Naive B cell (primary cell): ENCODE measurements around the gene VPS13D. TPM values are rescaled to one million over a fixed set of nuclear protein-coding genes. Genes with fewer than 3 reads are reported as not detected.

ENCODE experiments used
- ATAC-seq, 2 donors: fragments of 150-1000 bp; cut with Tn5 transposase; 2 replicates each; pipeline ENCODE4 v1.10.0; 2021; ENCODE audit warnings: low read depth in 2 of 2, mild to moderate bottlenecking in 2 of 2, moderate library complexity in 2 of 2
- DNase-seq: peaks from one replicate; pipeline ENCODE4 v3.0.0; 2022
- H3K27ac Mint-ChIP-seq, 6 donors: one replicate each; pipeline ENCODE4 v1.8.0; 2020 to 2022; ENCODE audit warnings: mild to moderate bottlenecking in 6 of 6, mixed read lengths in 6 of 6, moderate library complexity in 5 of 6, inconsistent platforms in 2 of 6
- H3K27me3 Mint-ChIP-seq, 3 donors: one replicate each; pipeline ENCODE4 v1.8.0; 2021 to 2022; ENCODE audit warnings: mixed read lengths in 3 of 3, mild to moderate bottlenecking in 1 of 3
- H3K36me3 Mint-ChIP-seq, 2 donors: one replicate each; pipeline ENCODE4 v1.8.0; 2020 to 2022; ENCODE audit warnings: mixed read lengths in 2 of 2, inconsistent platforms in 1 of 2, mild to moderate bottlenecking in 1 of 2
- H3K4me1 Mint-ChIP-seq, 3 donors: one replicate each; pipeline ENCODE4 v1.8.0; 2020 to 2022; ENCODE audit warnings: mixed read lengths in 3 of 3, inconsistent platforms in 1 of 3, mild to moderate bottlenecking in 1 of 3, moderate library complexity in 1 of 3
- H3K4me3 Mint-ChIP-seq, 8 donors: one replicate each; pipeline ENCODE4 v1.8.0; 2020 to 2022; ENCODE audit warnings: mild to moderate bottlenecking in 8 of 8, mixed read lengths in 8 of 8, moderate library complexity in 8 of 8, inconsistent platforms in 2 of 8
- H3K9me3 Mint-ChIP-seq, 7 donors: one replicate each; pipeline ENCODE4 v1.8.0; 2020 to 2022; ENCODE audit warnings: mixed read lengths in 7 of 7, mild to moderate bottlenecking in 5 of 7, inconsistent platforms in 2 of 7, moderate library complexity in 1 of 7
- polyA plus RNA-seq, 6 donors: library from polyadenylated mRNA; unstranded; fragments of 300-500 nt; fragmentation: Illumina TruSeq; gene quantifications; one replicate each; pipeline ENCODE4 v1.2.3, GENCODE V29; 2021; ENCODE audit warnings: low read depth in 6 of 6

Gene VPS13D
- polyA plus RNA-seq, 6 donors from 2014 or later = 7.6 to 14.6 (median 11.8) TPM

- peak overlapping the region in 3 of 6 donors; percentile 10 to 76 (median 32) for H3K27ac Mint-ChIP-seq
- peaks cover 21 to 34% (median 25%) of the 10 kb centered on the region in 3 donors for H3K4me1 Mint-ChIP-seq
- H3K27me3 Mint-ChIP-seq = no peaks in the 10 kb centered on the region
- no peak for DNase-seq
- H3K36me3 Mint-ChIP-seq = peaks cover 0 to 27% of the 10 kb centered on the region in 2 donors
- ATAC-seq = no peak
- H3K9me3 Mint-ChIP-seq = no peaks in the 10 kb centered on the region
- H3K4me3 Mint-ChIP-seq = peak overlapping the region in 1 of 8 donors; percentile 4
Observed at GRCh38 chr1:12203216-12204007, 26.4 kb upstream of the VPS13D start.

GRCh38 chr1:12204140-12204539 is 25.7 kb upstream of the VPS13D start:
- peaks cover 0 to 27% of the 10 kb centered on the region in 2 donors for H3K36me3 Mint-ChIP-seq
- peak overlapping the region in 1 of 8 donors; percentile 4 for H3K4me3 Mint-ChIP-seq
- no peak for DNase-seq
- no peaks in the 10 kb centered on the region for H3K9me3 Mint-ChIP-seq
- H3K4me1 Mint-ChIP-seq = peaks cover 28 to 41% (median 29%) of the 10 kb centered on the region in 3 donors
- no peaks in the 10 kb centered on the region for H3K27me3 Mint-ChIP-seq
- peak overlapping the region in 1 of 6 donors; percentile 76 for H3K27ac Mint-ChIP-seq
- ATAC-seq = peak in 1 of 2 donors; percentile 14

DNA sequence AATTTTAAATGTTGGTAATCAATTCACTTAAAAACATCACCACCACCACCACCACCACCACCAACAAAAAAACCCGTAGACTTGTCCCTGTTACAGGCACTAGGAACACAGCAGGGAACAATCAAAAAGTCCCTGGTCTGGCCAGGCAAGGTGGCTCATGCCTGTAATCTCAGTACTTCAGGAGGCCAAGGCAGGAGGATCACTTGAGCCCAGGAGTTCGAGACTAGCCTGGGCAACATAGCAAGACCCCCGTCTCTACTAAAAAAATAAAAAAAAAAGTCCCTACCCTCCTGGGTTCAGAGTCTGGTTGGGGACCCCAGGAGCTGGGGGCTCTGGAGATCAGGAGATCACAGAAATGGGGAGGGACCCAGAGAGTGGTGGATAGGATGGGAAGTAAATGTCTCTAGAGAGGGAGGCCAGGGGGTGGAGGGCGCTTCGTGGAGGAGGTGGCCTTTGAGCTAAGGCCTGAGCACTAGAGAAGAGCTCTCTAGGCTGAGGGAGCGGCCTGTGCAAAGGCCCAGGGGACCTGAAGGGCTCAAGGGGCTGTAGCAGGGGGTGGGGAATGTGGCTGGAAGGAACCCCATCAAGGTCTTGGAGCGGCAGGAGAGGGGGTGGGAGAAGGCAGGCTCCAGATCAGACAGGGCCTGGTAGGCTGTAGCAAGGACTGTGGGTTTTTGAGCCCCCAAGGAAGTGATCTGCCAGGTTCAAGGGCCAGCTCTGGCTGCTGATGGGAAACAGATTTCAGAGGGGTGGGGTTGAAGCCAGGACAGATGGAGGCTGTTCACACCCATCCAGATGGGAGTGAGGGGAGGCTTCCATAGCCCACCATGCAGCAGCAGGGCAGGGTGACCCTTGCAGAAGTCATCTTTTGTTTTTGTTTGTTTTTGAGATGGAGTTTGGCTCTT is 24.8 kb upstream of the VPS13D start:
- peaks cover 34 to 50% (median 36%) of the 10 kb centered on the region in 3 donors for H3K4me1 Mint-ChIP-seq
- H3K27me3 Mint-ChIP-seq = no peaks in the 10 kb centered on the region
- no peak overlapping the region for H3K4me3 Mint-ChIP-seq
- ATAC-seq (no peak), DNase-seq (no peak)
- peaks cover 0 to 27% of the 10 kb centered on the region in 2 donors for H3K36me3 Mint-ChIP-seq
- peak overlapping the region in 4 of 6 donors; percentile 34 to 91 (median 62) for H3K27ac Mint-ChIP-seq
- H3K9me3 Mint-ChIP-seq = no peaks in the 10 kb centered on the region

DNA sequence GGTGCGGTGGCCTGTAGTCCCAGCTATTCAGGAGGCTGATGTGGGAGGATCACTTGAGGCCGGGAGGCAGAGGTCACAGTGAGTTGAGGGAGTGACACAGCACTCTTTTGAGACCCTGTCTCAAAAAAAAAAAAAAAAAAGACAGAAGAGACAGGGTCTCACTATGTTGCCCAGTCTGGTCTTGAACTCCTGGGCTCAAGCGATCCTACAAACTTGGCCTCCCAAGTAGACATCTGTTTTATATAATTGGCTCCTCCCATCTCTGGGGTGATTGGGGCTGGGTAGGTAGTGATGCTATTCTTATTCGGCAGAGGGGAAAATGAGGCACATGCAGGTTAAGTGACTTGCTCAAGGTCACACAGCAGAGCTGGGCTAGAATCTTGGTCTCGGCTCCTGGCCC is 23.6 kb upstream of the VPS13D start:
- Mint-ChIP-seq H3K27ac (peak overlapping the region in 1 of 6 donors; percentile 47), H3K4me1 (peaks cover 44 to 62% (median 48%) of the 10 kb centered on the region in 3 donors), H3K9me3 (no peaks in the 10 kb centered on the region), H3K4me3 (no peak overlapping the region), H3K27me3 (no peaks in the 10 kb centered on the region), H3K36me3 (peaks cover 0 to 27% of the 10 kb centered on the region in 2 donors)
- DNase-seq = no peak
- no peak for ATAC-seq

GRCh38 chr1:12206792-12207424 is 22.9 kb upstream of the VPS13D start:
- Mint-ChIP-seq H3K36me3 (peaks cover 0 to 27% of the 10 kb centered on the region in 2 donors), H3K4me3 (peak overlapping the region in 1 of 8 donors; percentile 3), H3K27me3 (no peaks in the 10 kb centered on the region), H3K27ac (peak overlapping the region in 1 of 6 donors; percentile 11), H3K4me1 (peaks cover 47 to 65% (median 53%) of the 10 kb centered on the region in 3 donors), H3K9me3 (no peaks in the 10 kb centered on the region)
- no peak for ATAC-seq
- no peak for DNase-seq

- no peak for DNase-seq
- H3K4me3 Mint-ChIP-seq = peak overlapping the region in 1 of 8 donors; percentile 77
Observed at GRCh38 chr1:12208271-12208670, 21.6 kb upstream of the VPS13D start.

GRCh38 chr1:12208764-12209494 is 20.9 kb upstream of the VPS13D start:
- Mint-ChIP-seq H3K9me3 (no peaks in the 10 kb centered on the region), H3K27ac (peak overlapping the region; percentile 47 to 92 (median 85)), H3K4me3 (peak overlapping the region in 6 of 8 donors; percentile 15 to 83 (median 62)), H3K36me3 (peaks cover 0 to 12% of the 10 kb centered on the region in 2 donors), H3K4me1 (peaks cover 45 to 58% (median 52%) of the 10 kb centered on the region in 3 donors), H3K27me3 (peaks cover 0 to 4% (median 0%) of the 10 kb centered on the region in 3 donors)
- ATAC-seq (peak; percentile 57 to 62), DNase-seq (peak; percentile 79)

More at GRCh38 chr1:12208271-12208670, 21.6 kb upstream of the VPS13D start:
- H3K9me3 Mint-ChIP-seq = no peaks in the 10 kb centered on the region
- H3K27me3 Mint-ChIP-seq = peaks cover 0 to 2% (median 0%) of the 10 kb centered on the region in 3 donors
- H3K36me3 Mint-ChIP-seq = peaks cover 0 to 15% of the 10 kb centered on the region in 2 donors
- H3K4me1 Mint-ChIP-seq = peaks cover 46 to 65% (median 52%) of the 10 kb centered on the region in 3 donors
- no peak for ATAC-seq
- peak overlapping the region in 4 of 6 donors; percentile 5 to 89 (median 44) for H3K27ac Mint-ChIP-seq

- peaks cover 0 to 4% (median under 1%) of the 10 kb centered on the region in 3 donors for H3K27me3 Mint-ChIP-seq
- H3K4me1 Mint-ChIP-seq = peaks cover 45 to 53% (median 52%) of the 10 kb centered on the region in 3 donors
- no peak for DNase-seq
- peak overlapping the region in 5 of 8 donors; percentile 12 to 52 (median 19) for H3K4me3 Mint-ChIP-seq
- H3K9me3 Mint-ChIP-seq = no peaks in the 10 kb centered on the region
- H3K27ac Mint-ChIP-seq = peak overlapping the region in 3 of 6 donors; percentile 47 to 92 (median 63)
- no peak for ATAC-seq
- peaks cover 0 to 12% of the 10 kb centered on the region in 2 donors for H3K36me3 Mint-ChIP-seq
Observed at GRCh38 chr1:12209495-12209832, 20.4 kb upstream of the VPS13D start.

- no peaks in the 10 kb centered on the region for H3K36me3 Mint-ChIP-seq
- H3K27ac Mint-ChIP-seq = peak overlapping the region in 1 of 6 donors; percentile 12
- DNase-seq = no peak
- H3K9me3 Mint-ChIP-seq = peaks cover 0 to 4% (median 0%) of the 10 kb centered on the region in 7 donors
- H3K4me1 Mint-ChIP-seq = peaks cover 18 to 24% (median 20%) of the 10 kb centered on the region in 3 donors
- H3K4me3 Mint-ChIP-seq = peak overlapping the region in 1 of 8 donors; percentile 5
- H3K27me3 Mint-ChIP-seq = peaks cover 0 to 22% (median 7%) of the 10 kb centered on the region in 3 donors
- no peak for ATAC-seq
Observed at GRCh38 chr1:12215118-12215961, 14.5 kb upstream of the VPS13D start.

- no peak overlapping the region for H3K27ac Mint-ChIP-seq
- H3K9me3 Mint-ChIP-seq = peaks cover 0 to 18% (median 8%) of the 10 kb centered on the region in 7 donors
- ATAC-seq = no peak
- peaks cover 0 to 13% of the 10 kb centered on the region in 2 donors for H3K36me3 Mint-ChIP-seq
- no peak for DNase-seq
- no peak overlapping the region for H3K4me3 Mint-ChIP-seq
- H3K27me3 Mint-ChIP-seq = peaks cover 3 to 37% (median 7%) of the 10 kb centered on the region in 3 donors
- peaks cover 0 to 4% (median 0%) of the 10 kb centered on the region in 3 donors for H3K4me1 Mint-ChIP-seq
Observed at GRCh38 chr1:12219800-12220199, 10.0 kb upstream of the VPS13D start.

- H3K9me3 Mint-ChIP-seq = peaks cover 0 to 17% (median 8%) of the 10 kb centered on the region in 7 donors
- H3K4me1 Mint-ChIP-seq = peaks cover 0 to 4% (median 0%) of the 10 kb centered on the region in 3 donors
- DNase-seq = no peak
- H3K36me3 Mint-ChIP-seq = peaks cover 0 to 13% of the 10 kb centered on the region in 2 donors
- H3K4me3 Mint-ChIP-seq = no peak overlapping the region
- H3K27me3 Mint-ChIP-seq = peaks cover 0 to 34% (median 7%) of the 10 kb centered on the region in 3 donors
- H3K27ac Mint-ChIP-seq = no peak overlapping the region
- ATAC-seq = no peak
Observed at GRCh38 chr1:12220890-12221289, 8.9 kb upstream of the VPS13D start.
